Dedifferentiated amniotic fluid mesenchymal stem cell (primary cell): ENCODE measurements around the gene PDK2.

Source experiments
- DNase-seq: peaks from one replicate; pipeline ENCODE4 v3.0.0-alpha.2; 2016; ENCODE audit errors: extremely low spot score

Gene PDK2

GRCh38 chr17:50100480-50100883, 5.3 kb downstream of the PDK2 start:
- no peak for DNase-seq

DNA sequence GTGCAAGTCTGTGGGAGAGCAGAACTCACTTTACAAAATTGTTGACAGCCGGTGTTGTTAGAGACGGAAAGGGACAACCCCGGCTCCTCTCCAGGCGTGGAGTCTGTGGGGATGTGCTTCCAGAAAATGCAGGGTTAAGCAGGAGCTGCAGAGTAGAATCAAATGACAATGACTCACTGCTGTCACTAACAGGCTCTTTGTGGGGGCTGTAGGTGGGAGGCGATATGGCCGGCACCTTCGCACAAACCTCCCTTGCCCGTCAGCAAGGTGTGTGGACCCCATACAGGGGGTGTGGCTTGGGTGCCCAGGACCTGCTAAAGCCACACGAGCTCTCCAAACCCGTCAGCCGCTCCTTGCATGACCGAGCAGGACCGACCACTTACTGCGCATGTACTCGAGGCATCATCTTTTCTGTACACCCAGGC, 5.8 kb downstream of the PDK2 start:
- no peak for DNase-seq

DNA sequence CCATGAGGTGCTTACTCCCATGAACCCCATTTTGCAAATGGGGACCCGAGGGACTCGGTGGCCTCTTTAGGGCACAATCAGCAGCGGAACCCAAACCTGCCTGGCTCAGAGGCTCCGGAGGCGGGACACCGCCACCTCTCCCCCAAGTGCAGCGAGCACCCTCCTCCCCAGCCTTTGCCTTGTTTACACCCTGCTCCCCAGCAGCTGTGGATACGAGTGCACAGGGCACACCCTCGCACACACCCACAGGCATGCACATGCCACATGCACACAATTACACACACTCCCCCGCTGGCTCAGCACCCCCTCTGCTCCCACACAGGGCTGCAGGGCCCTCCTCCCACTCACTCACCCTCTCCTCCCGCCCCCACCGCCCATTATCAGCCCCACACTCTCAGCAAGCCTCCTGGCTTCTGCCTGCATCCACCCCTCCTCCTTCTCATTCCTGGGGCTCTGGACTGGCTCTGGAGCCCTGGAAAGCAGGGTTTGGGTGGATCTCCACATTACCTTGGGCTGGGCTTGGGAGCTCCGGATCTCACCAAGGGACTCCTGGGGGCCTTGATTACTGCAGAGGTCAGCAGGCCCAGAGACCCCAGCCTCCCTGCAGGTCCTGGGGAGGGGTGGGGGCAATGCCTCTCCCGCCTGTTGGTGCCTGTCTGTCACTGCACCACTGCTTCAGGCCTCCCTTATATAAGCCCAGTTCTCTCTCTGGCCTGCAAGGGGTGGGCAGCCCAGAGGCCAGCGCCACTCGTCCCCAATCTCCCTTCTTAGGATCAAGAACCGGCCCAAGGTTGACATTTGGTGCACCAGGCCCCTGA, 6.4 kb downstream of the PDK2 start:
- no peak for DNase-seq

GRCh38 chr17:50102164-50102991, 7.2 kb downstream of the PDK2 start:
- no peak for DNase-seq

DNA sequence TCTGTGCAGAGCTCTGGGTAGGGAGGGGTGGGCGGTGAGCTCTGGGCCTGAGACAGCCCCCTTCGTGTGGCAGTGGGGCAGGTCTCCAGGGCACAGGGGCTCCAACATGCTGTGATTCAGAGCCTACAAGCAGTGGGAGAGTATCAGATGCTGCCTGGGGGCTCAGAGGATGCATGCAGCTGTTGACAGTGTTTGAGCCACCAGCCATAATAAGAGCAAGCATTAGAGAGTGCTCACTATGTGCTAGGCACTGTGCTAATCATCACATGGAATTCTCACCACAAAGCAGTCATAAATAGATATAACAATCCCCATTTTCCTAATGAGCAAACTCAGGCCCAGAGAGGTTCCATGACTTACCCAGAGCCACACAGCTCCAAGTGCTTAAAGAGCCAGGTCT, 8.1 kb downstream of the PDK2 start:
- no peak for DNase-seq

GRCh38 chr17:50103941-50104340, 8.8 kb downstream of the PDK2 start:
- no peak for DNase-seq

DNA sequence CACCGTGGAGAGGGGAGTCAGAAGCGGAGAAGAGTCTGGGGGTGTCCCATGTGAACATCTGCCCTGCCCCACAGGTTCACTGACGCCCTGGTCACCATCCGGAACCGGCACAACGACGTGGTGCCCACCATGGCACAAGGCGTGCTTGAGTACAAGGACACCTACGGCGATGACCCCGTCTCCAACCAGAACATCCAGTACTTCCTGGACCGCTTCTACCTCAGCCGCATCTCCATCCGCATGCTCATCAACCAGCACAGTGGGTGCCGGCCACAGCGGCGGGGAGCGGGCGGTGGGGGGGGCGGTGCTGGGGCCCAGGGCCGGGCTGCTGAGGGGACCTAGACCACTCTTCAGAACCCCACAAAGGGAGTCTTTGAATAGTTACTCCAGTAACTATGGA, 10.7 kb downstream of the PDK2 start:
- no peak for DNase-seq

DNA sequence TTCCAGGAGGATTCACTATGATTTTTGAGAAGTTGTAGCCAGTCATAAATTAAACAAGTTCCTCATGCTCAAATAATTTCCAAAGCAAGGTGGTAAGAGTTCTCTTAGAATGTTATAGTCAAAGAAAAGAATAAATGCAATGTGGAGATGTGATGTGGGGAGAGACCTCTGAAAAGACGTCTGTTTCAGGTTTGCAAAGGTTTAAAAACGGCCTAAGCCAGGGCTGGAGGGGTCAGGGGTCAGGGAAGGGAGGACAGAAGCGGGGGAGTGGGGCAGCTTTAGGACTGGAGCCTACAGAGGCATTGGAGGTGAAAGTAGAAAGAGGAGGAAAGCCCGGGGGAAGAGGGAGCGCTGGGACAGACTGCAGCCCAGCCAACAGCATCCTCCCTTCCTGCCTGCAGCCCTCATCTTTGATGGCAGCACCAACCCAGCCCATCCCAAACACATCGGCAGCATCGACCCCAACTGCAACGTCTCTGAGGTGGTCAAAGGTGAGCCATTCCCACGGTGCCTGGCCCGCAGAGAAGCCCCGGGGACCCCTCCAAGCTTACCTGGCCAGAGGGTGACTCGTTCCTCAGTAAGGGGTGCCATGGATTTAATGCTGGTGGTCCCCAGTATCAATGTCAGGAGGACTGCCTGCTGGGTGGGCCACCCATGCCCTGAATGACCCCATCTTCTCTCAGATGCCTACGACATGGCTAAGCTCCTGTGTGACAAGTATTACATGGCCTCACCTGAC, 11.4 kb downstream of the PDK2 start:
- DNase-seq, result no peak

DNA sequence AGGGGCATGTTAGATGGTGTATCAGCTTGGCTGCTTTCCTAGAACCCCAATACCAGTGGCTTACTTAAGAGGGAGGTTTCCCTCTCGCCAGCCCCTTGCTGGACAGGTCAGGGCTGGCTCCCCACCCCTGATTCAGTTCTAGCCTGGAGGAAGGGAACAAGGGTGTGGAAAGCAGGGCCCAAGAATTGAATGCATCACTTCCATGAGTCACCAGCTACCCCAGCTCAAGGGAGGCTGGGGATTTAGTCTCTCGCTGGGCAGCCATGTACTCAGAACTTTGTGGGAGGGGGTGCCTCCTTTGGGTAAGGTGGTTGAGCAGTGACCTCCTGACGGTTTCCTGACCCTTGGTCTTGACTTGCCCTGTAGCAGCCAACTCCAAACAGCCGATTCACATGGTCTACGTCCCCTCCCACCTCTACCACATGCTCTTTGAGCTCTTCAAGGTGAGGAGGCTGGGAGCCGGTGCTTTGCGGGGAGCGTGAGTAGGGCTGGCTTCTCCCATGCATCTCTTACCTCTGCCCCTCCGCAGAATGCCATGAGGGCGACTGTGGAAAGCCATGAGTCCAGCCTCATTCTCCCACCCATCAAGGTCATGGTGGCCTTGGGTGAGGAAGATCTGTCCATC, 12.8 kb downstream of the PDK2 start:
- peak; percentile 31 for DNase-seq

DNA sequence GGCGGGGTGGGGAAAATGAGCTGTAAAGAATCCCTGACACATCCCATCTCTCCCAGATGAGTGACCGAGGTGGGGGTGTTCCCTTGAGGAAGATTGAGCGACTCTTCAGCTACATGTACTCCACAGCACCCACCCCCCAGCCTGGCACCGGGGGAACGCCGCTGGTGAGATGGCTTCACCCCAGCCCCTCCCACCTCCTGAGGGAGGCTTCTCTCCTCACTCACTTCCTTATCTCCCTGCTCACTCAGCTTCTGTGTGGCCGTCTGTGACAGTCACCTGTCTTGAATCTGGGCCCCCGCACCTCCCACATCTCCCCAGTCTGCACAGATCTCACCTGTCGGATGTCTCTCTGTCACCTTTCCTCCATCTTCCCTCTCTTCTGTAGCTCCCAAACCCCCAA, 13.4 kb downstream of the PDK2 start:
- DNase-seq, result no peak

- DNase-seq, result no peak
Observed at GRCh38 chr17:50109207-50109606, 14.1 kb downstream of the PDK2 start.

- no peak for DNase-seq
Observed at GRCh38 chr17:50109785-50110184, 14.6 kb downstream of the PDK2 start.

DNA sequence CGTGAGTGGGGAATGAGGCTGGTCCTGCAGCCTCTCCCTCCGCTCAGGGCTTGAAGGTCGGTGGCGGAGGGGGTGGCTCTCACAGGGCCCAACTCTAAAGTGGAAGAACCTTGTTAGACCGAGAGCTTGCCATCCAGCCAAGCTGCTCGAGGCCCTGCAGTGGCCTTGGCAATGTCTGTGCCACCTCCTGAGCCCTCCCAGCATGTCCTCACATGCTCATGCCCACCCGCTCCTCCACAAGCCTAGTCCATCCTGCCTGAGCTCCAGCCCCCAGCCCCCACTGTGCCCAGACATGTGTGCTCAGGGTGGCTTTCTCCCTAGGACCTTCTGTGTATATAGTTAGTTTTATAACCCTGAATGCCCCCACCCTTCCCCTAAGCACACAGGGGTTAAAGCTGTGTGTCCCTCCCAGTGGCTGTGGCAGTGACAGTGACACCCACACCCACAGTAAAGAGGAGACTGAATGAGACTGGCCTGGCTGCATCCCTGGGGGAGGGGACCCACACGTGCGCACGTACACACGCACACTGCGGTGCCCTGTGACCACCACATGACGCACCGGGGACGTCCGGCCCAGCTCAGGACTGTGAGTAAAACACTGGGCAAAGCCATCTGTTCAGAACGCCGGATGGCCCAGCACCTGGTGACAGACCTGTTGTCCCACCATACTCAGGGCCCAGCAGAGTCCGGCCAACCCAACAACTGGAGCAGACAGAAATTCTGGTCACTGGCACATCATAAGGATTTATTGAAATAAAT, 15.6 kb downstream of the PDK2 start:
- DNase-seq, result no peak

GRCh38 chr17:50111673-50112655, 16.8 kb downstream of the PDK2 start:
- no peak for DNase-seq

- no peak for DNase-seq
Observed at GRCh38 chr17:50112694-50113093, 17.5 kb downstream of the PDK2 start.

- DNase-seq, result no peak
Observed at GRCh38 chr17:50113624-50114320, 18.6 kb downstream of the PDK2 start.

GRCh38 chr17:50114401-50114800, 19.2 kb downstream of the PDK2 start:
- no peak for DNase-seq

GRCh38 chr17:50114849-50115357, 19.8 kb downstream of the PDK2 start:
- peak; percentile 60 for DNase-seq

DNA sequence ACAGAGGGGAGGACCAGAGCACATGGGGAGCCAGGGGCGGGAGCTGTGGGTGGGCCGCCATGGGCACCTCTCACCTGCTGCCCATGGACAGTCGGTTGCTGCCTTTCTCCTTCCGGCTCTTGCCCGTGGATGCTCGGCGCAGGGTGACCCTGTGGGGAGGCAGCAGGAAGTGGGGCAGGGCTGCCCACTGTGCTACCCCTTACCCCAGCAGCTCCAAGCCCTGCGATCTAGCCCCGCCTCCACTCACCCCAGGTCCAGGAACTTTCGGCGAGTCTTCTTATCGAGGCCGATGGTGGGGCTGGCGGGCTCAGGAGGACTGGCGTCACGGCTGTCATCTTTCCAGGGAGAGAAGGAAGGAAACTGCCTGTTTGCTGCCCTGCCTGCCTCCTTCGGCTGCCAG, 20.6 kb downstream of the PDK2 start:
- DNase-seq, result no peak
